ENCODE measurements around the gene PRKG1.
"Not testable (repeated sequence)": the region's sequence is repeated elsewhere in the genome, so short reads cannot be mapped to it uniquely, and the experiment has no call there.

PRKG1 gene

GRCh38 chr10:51227897-51228713 lies 153.8 kb downstream of the PRKG1 start:
- no peak for DNase-seq (ENCODE audit: low read depth in 2 of 2)

GRCh38 chr10:51228714-51229100 lies 154.4 kb downstream of the PRKG1 start:
- no peak for DNase-seq (ENCODE audit: low read depth in 2 of 2)

GRCh38 chr10:51230887-51231585 lies 156.7 kb downstream of the PRKG1 start:
- no peak for DNase-seq (ENCODE audit: low read depth in 2 of 2)

DNA sequence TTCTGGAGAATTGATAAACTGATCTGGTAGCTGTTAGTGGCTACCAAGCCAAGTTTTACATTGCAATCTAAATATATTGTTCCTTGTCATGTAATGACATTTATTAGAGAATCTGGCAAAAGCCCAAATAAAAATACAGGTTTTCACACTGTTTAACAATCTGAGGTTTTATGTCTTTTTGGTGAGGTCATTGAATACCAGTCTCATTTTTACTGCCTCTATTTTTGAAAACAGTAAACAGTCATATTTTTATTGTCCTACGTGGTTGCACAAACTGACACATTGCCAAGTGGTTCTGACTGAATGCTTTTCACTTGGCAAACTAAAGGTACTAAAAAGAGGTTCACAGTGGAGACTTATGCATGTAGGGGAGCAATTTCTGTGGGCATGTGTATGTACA lies 157.5 kb downstream of the PRKG1 start:
- no peak for DNase-seq (ENCODE audit: low read depth in 2 of 2)

- no peak for DNase-seq (ENCODE audit: low read depth in 2 of 2)
Measured at GRCh38 chr10:51233337-51234100, 159.2 kb downstream of the PRKG1 start.

GRCh38 chr10:51235865-51236264 lies 161.6 kb downstream of the PRKG1 start:
- DNase-seq (ENCODE audit: low read depth in 2 of 2), result no peak

GRCh38 chr10:51239006-51239405 lies 164.7 kb downstream of the PRKG1 start:
- DNase-seq (ENCODE audit: low read depth in 2 of 2), result no peak

DNA sequence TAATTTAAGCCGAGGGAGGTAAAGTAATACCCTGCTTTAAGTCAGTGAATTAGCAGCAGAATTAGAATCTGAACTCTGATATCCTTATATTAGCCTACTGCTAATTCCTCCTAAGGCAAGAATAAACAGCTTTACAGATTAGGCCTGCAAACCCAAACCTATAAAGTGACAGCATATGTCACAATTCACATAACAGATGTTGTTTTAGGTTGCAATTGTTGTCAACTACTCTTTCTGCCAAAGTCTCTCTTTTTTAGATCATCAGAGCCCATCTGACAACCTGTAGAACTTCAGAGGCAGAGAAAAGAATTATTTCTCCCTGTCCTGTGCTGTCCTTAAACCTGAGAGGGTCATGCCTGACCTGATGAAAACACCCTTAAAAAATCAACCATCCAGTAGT lies 167.2 kb downstream of the PRKG1 start:
- no peak for DNase-seq (ENCODE audit: low read depth in 2 of 2)

- no peak for DNase-seq (ENCODE audit: low read depth in 2 of 2)
Measured at GRCh38 chr10:51242393-51242792, 168.1 kb downstream of the PRKG1 start.

GRCh38 chr10:51244309-51244708 lies 170.0 kb downstream of the PRKG1 start:
- DNase-seq (ENCODE audit: low read depth in 2 of 2), result no peak

- DNase-seq (ENCODE audit: low read depth in 2 of 2), result no peak
Measured at GRCh38 chr10:51244748-51245490, 170.6 kb downstream of the PRKG1 start.

DNA sequence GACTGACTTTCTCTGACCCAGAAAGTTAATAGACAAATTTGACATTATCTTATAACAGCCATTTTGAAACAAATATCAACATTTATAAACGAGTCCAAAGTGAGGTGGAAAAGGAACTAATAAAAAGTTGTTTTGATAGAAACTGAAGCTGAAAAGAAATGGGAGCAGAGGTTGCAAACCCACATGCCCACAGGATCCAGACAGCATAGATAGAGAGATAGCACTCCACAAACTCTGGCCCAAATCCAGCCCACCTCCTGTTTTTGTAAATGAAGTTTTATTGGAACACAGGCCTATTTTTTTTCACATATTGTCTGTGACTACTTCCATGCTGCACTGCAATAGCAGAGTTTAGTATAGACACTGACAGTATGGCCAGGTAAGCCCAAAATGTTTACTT lies 171.9 kb downstream of the PRKG1 start:
- no peak for DNase-seq (ENCODE audit: low read depth in 2 of 2)

- no peak for DNase-seq (ENCODE audit: low read depth in 2 of 2)
Measured at GRCh38 chr10:51250278-51250920, 176.1 kb downstream of the PRKG1 start.

GRCh38 chr10:51251110-51251509 lies 176.8 kb downstream of the PRKG1 start:
- DNase-seq (ENCODE audit: low read depth in 2 of 2), result no peak

DNA sequence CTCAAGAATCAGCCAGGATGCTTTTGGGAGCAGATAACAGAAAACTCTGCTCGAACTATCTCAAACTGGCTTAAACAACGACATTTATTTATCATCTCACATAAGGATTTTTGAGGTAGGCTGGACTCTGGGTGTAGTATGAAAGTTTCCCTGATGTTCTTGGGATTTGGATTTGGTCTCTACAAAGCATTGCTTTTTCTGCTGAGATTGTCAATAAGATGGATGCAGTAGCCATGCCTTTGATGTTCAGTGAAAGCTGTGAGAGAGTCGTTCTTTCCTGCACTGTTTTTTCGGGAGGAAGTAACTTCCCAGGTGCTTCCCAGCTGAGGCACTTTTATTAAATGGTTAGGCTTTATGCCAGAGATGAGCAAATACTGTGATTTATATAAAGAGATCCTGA lies 181.1 kb downstream of the PRKG1 start:
- DNase-seq (ENCODE audit: low read depth in 2 of 2), result no peak

DNA sequence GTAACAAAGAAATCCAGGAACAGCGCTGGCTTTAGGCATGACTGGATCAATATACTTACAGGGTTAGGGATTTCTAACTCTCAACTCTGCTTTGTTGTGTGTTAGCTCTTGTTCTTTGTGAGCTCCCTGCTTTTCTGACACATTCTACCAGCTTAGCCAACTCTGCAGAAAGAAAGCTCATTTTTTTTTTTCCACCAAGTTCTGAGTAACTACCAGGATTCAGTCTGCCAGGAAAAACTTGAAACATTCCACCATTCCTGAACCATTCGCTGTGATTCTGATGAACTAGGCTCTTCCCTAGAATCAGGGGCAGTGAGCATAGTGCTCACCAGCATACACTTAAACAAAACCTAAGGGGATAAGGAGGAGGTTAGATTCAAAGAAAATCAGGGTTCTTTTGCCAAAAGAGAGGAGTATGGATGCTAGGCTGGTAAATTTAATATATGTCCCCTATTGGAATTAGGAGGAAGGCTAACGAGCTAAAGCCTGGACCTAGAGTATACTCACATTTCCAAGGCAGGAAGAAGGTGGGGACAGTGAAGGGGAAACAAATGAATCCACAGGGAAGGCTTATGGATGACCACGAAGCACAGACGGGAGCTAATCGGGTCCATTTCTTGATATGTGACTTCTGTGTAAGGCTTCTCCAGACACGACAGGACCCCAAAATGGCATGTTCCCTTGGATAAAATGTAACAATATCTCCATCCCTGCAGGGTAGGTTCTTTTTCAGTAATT lies 183.4 kb downstream of the PRKG1 start:
- DNase-seq (ENCODE audit: low read depth in 2 of 2), result no peak

GRCh38 chr10:51260376-51260775 lies 186.1 kb downstream of the PRKG1 start:
- DNase-seq (ENCODE audit: low read depth in 2 of 2), result no peak

DNA sequence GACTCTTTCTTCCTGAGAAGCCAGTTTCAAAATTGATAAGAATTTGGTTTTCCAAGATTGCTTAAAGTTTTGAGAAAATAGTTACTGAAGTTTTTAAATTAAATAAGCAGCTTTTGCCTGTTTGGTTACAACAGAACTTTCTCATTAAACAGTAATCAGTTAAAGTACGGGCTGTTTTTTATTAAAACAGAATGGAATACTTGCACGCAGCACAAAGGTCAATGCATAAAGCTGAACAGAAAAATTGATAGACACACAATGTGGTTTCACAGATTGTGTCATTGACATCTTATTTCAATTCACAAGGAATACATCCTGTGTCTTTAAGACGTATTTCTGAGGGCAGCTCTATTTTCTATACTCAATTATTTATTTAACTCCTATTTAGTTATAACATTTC lies 192.2 kb downstream of the PRKG1 start:
- DNase-seq (ENCODE audit: low read depth in 2 of 2), result no peak

- not testable (repeated sequence) for DNase-seq (ENCODE audit: low read depth in 2 of 2)
Measured at GRCh38 chr10:51267980-51268570, 193.8 kb downstream of the PRKG1 start.

DNA sequence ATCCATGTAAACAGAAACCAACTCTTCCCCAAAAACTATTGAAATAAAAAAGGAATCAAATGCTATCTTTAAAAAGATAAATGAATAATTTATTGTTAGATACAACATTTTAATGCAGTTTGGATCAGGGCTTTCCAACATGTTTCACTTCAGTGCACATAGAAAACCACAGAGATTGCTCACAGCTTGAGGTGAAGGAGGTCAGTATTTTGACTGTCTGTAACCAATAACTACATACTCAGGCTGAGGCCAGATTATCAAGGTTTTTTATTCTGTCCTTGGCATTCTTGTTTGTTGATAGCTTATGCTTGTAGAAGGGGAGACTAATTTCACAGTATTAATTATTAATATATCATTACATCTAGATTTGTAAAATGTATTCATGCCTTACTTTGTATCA lies 195.5 kb downstream of the PRKG1 start:
- no peak for DNase-seq (ENCODE audit: low read depth in 2 of 2)

All from stimulated activated CD4-positive, alpha-beta T cell treated with anti-CD3 and anti-CD28 coated beads, Interleukin-15, amount 100 ng/mL, for 48 hours (primary cell).